Measurements from ENCODE around the gene STARD13. TPM values are rescaled to one million over a fixed set of nuclear protein-coding genes. Genes with fewer than 3 reads are reported as not detected.

The STARD13 gene
- total RNA-seq, 1 experiment from 2014 or later: 4.1 TPM

GRCh38 chr13:33259296-33259695, 26.3 kb downstream of the STARD13 start:
- H4K20me1 ChIP-seq (ENCODE audit: insufficient read depth): no peaks in the 10 kb centered on the region
- H3K27ac ChIP-seq (ENCODE audit: low read depth, low read length): no peak overlapping the region
- RAD21 ChIA-PET (ENCODE audit: low non-redundant PET in 1 of 2, low total read pairs in 2 of 2, uncharacterized antibody in 2 of 2, unreplicated experiment in 2 of 2): interaction anchor here in 1 of 2 experiments (0.7 kb wide), 1 partner anchor 9 kb away, joined by 4 read pairs; no protein-coding TSS in a partner anchor
- POLR2A ChIA-PET: no interaction called here
- no peaks in the 10 kb centered on the region for H3K27me3 ChIP-seq (ENCODE audit: insufficient read depth, low read length)
- H2AFZ ChIP-seq (ENCODE audit: low read depth, low read length, poor library complexity, severe bottlenecking): no peak overlapping the region
- H3K4me3 ChIP-seq (replicated peaks in 1 of 2; ENCODE audit: low read depth in 1 of 2, low read length in 2 of 2): no peak overlapping the region
- no peaks in the 10 kb centered on the region for H3K9me2 ChIP-seq (ENCODE audit: insufficient read depth)
- ATAC-seq: no peak
- intact Hi-C loops (cut with micrococcal nuclease): no loop called here
- no peak overlapping the region for H3K4me2 ChIP-seq (ENCODE audit: low read length)
- no peaks in the 10 kb centered on the region for H3K36me3 ChIP-seq (ENCODE audit: control insufficient read depth in 1 of 2, insufficient read depth in 2 of 2, low read length in 2 of 2)
- no peak for DNase-seq (ENCODE audit: low read depth, low spot score)
- no peak for TF ChIP-seq JUND (IDR thresholded peaks at IDR 0.05)
- no peak for TF ChIP-seq CTCF (IDR thresholded peaks at IDR 0.05 in 2 of 3, conservative IDR thresholded peaks at IDR 0.05 in 1 of 3; ENCODE audit: borderline replicate concordance in 1 of 3, insufficient read depth in 1 of 3, low read depth in 2 of 3, low read length in 2 of 3)
- no peak for TF ChIP-seq REST (IDR thresholded peaks at IDR 0.05; ENCODE audit: low read depth)
- no peak for TF ChIP-seq ZFX (IDR thresholded peaks at IDR 0.05)
- no peak for TF ChIP-seq CEBPB (IDR thresholded peaks at IDR 0.05; ENCODE audit: low read depth)
- no peak for TF ChIP-seq EZH2phosphoT487 (IDR thresholded peaks at IDR 0.05; ENCODE audit: borderline replicate concordance)
- no peak for TF ChIP-seq TCF7L2 (IDR thresholded peaks at IDR 0.05; ENCODE audit: borderline replicate concordance, extremely low read depth, insufficient read depth, insufficient read length)
- TF ChIP-seq CBX3 (IDR thresholded peaks at IDR 0.05; ENCODE audit: low read depth): no peak
- TF ChIP-seq RAD21 (IDR thresholded peaks at IDR 0.05; ENCODE audit: low read depth): no peak
- TF ChIP-seq ZNF274 (IDR thresholded peaks at IDR 0.05; ENCODE audit: low read depth, low read length): no peak
- TF ChIP-seq SP1 (IDR thresholded peaks at IDR 0.05; ENCODE audit: low read depth): no peak
- no peak for TF ChIP-seq POLR2A (IDR thresholded peaks at IDR 0.05; ENCODE audit: borderline replicate concordance, extremely low read depth, insufficient read depth, insufficient read length)
- TF ChIP-seq ELF1 (IDR thresholded peaks at IDR 0.05; ENCODE audit: borderline replicate concordance, low read depth): no peak
- peaks cover 31 to 32% of the 10 kb centered on the region in 2 experiments; a peak in 3 of 4 replicates for H3K4me1 ChIP-seq (ENCODE audit: control insufficient read depth in 1 of 2, insufficient read depth in 2 of 2, low read length in 2 of 2)
- H3K9me3 ChIP-seq (ENCODE audit: control insufficient read depth in 1 of 2, insufficient read depth in 1 of 2, low read depth in 1 of 2, low read length in 2 of 2): no peaks in the 10 kb centered on the region
- H3K79me2 ChIP-seq (ENCODE audit: insufficient read depth, low read length): no peaks in the 10 kb centered on the region
- BruUV-seq (replicated peaks): no TSS peak
- no peak overlapping the region for H3K9ac ChIP-seq (ENCODE audit: low read length)
- CTCF ChIA-PET: no interaction called here
